Right lobe of liver (tissue), 6 donors: Measurements from ENCODE around the gene ZNF444. TPM values are rescaled to one million over a fixed set of nuclear protein-coding genes. Genes with fewer than 3 reads are reported as not detected.

ENCODE experiments used
- ATAC-seq, 4 donors: fragments of 200-7000 bp; cut with Tn5 transposase; one replicate each; pipeline ENCODE4 v1.9.1; 2020; ENCODE audit warnings: mild to moderate bottlenecking in 4 of 4, moderate library complexity in 4 of 4
- DNase-seq, 3 donors: peaks; one replicate each; pipeline ENCODE4 v3.0.0-alpha.2; 2020
- H3K27ac ChIP-seq, 3 donors: fragments of 200-600 bp; one replicate each; pipeline ENCODE4 v1.8.0; 2022
- H3K27me3 ChIP-seq, 2 donors: fragments of 200-600 bp; one replicate each; pipeline ENCODE4 v1.8.0; 2022
- H3K36me3 ChIP-seq, 4 donors: fragments of 200-600 bp; sonication (generic) in 1 of 4; one replicate each; pipeline versions ENCODE4 v1.5.1 to v1.8.0; 2017 to 2022; ENCODE audit warnings: control low read depth in 1 of 4
- H3K4me1 ChIP-seq, 4 donors: fragments of 200-600 bp; sonication (generic) in 1 of 4; one replicate each; pipeline versions ENCODE4 v1.5.1 to v1.8.0; 2017 to 2022; ENCODE audit warnings: control low read depth in 1 of 4
- H3K4me3 ChIP-seq, 3 donors: fragments of 200-600 bp; one replicate each; pipeline ENCODE4 v1.8.0; 2022
- H3K9me3 ChIP-seq, 4 donors: fragments of 200-600 bp; sonication (generic) in 1 of 4; one replicate each; pipeline versions ENCODE4 v1.5.1 to v1.8.0; 2017 to 2022; ENCODE audit warnings: control low read depth in 1 of 4
- POLR2A ChIP-seq: fragments of 450-650 bp; IDR thresholded peaks from one replicate; pipeline ENCODE4 v1.6.1; 2017; ENCODE audit warnings: antibody characterized with exemption, mild to moderate bottlenecking
- WGBS: methylation state at CpG from one replicate; pipeline ENCODE4 v1.1.6; 2018; ENCODE audit warnings: low coverage, low lambda C conversion rate; ENCODE audit not compliant: insufficient coverage; ENCODE audit errors: missing lambda C conversion rate; 5-methylcytosine and 5-hydroxymethylcytosine counted together
- intact Hi-C, 2 donors: fragments of 100-400 bp; cut with DNase I; formaldehyde crosslinking; loops; one replicate each; pipeline versions ENCODE4 v1.11.2 to v1.14.1; 2022
- total RNA-seq, 6 experiments: library from RNA; depleted of rRNA in 2 of 6; stranded (reverse); fragments of >200 nt in 2 of 6; fragmentation: NEBNext Ultra II Directional in 3 of 6; extraction: Animal tissue kit (Norgen Biotek cat#: 25700) in 3 of 6; gene quantifications; one replicate each; pipeline versions ENCODE4 v1.1.0 to v1.2.4, GENCODE V29; 2016 to 2023
- TF ChIP-seq, protein P1 (sequence below), 4 donors: fragments of 200-600 bp in 3 of 4; fragments of 450-650 bp in 1 of 4; IDR thresholded peaks; one replicate each; pipeline versions ENCODE4 v1.5.1 to v1.8.0; 2016 to 2022; ENCODE audit warnings: antibody characterized with exemption in 4 of 4, mild to moderate bottlenecking in 2 of 4
- donor health status: DM: no; HTN: yes; CAD: no.
- donor health status: DM: no; HTN: no; CAD: no.
- donor health status: DM: no; HTN: no; CAD: no.
- donor health status: DM: no; HTN: yes; CAD: no.
- donor health status: DM: no; HTN: yes; CAD: no.

The ZNF444 gene
- total RNA-seq, 6 experiments from 2014 or later: 23.2 to 38.4 (median 30.8) TPM

DNA sequence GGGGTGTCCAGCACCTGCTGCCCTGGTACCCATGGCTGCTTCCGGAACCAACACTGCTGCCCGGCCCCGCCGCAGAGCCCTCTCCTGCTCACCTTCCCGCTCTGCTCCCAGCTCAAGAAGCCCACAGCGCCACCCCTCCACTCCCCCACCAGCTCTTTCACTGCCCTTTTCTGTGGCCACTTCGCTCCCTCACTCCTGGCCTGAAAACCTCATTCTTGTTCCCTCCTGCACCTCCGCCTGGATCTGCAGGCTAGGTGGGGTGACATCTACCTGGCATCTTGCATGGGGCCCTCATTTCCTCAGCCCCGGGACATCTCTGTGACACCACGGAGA, 26.3 kb upstream of the ZNF444 start:
- H3K9me3 ChIP-seq: no peaks in the 10 kb centered on the region
- H3K4me1 ChIP-seq: peaks cover 0 to 75% (median 45%) of the 10 kb centered on the region in 4 donors
- DNase-seq (no peak), ATAC-seq (no peak)
- intact Hi-C loops: no loop called here
- TF ChIP-seq, protein P1, sequence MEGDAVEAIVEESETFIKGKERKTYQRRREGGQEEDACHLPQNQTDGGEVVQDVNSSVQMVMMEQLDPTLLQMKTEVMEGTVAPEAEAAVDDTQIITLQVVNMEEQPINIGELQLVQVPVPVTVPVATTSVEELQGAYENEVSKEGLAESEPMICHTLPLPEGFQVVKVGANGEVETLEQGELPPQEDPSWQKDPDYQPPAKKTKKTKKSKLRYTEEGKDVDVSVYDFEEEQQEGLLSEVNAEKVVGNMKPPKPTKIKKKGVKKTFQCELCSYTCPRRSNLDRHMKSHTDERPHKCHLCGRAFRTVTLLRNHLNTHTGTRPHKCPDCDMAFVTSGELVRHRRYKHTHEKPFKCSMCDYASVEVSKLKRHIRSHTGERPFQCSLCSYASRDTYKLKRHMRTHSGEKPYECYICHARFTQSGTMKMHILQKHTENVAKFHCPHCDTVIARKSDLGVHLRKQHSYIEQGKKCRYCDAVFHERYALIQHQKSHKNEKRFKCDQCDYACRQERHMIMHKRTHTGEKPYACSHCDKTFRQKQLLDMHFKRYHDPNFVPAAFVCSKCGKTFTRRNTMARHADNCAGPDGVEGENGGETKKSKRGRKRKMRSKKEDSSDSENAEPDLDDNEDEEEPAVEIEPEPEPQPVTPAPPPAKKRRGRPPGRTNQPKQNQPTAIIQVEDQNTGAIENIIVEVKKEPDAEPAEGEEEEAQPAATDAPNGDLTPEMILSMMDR (IDR thresholded peaks at IDR 0.05): no peak
- no peak for TF ChIP-seq POLR2A
- no peaks in the 10 kb centered on the region for H3K36me3 ChIP-seq
- no peak overlapping the region for H3K4me3 ChIP-seq
- no peaks in the 10 kb centered on the region for H3K27me3 ChIP-seq
- WGBS: 79% methylated on average over 10 of the region's 10 CpGs
- H3K27ac ChIP-seq: no peak overlapping the region

DNA sequence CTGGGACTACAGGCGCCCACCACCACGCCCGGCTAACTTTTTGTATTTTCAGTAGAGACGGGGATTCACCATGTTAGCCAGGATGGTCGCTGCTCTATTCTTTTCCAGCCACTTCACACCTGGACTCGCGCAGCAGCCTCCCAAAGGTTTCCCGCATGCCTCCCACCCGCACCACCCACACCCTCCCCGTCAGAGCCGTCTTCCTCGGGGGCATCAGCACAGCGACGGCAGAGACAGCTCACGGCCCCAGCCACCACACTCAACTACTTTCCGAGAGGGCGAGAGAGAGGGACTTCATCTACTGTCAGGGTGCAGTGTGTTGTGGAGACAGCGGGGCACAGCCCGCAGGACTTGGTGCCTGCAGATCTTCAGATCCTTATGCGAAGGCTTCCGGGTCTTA, 25.6 kb upstream of the ZNF444 start:
- TF ChIP-seq, protein P1 (IDR thresholded peaks at IDR 0.05): no peak
- TF ChIP-seq POLR2A: no peak
- peaks cover 0 to 73% (median 42%) of the 10 kb centered on the region in 4 donors for H3K4me1 ChIP-seq
- H3K36me3 ChIP-seq: no peaks in the 10 kb centered on the region
- intact Hi-C loops: no loop called here
- 91% methylated on average over 13 of the region's 21 CpGs for WGBS
- no peaks in the 10 kb centered on the region for H3K27me3 ChIP-seq
- no peak overlapping the region for H3K27ac ChIP-seq
- DNase-seq (no peak), ATAC-seq (no peak)
- H3K4me3 ChIP-seq: no peak overlapping the region
- H3K9me3 ChIP-seq: no peaks in the 10 kb centered on the region

DNA sequence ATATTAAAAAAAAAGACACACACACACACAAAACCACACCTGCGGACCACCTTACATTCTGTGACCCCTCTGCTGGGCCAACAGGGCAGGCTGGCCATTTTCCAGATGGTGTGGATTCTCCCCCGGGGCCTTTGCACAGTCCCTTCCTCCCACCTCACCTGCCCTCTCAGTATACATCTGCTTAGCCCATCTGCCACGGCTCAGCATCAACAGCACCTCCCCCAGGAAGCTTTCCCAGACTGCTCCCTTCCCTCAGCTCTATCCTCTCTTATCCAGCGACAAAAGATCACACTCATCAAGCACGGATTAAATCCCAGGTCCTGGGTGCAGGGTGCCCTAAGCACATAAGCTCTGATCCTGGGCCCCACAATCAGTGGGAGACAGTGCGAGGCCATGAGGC, 24.5 kb upstream of the ZNF444 start:
- WGBS: 28% methylated on average over 2 of the region's 6 CpGs
- peaks cover 0 to 62% (median 36%) of the 10 kb centered on the region in 4 donors for H3K4me1 ChIP-seq
- TF ChIP-seq, protein P1 (IDR thresholded peaks at IDR 0.05): no peak
- no peak for TF ChIP-seq POLR2A
- intact Hi-C loops: no loop called here
- no peak overlapping the region for H3K4me3 ChIP-seq
- ATAC-seq: no peak
- H3K9me3 ChIP-seq: no peaks in the 10 kb centered on the region
- H3K27ac ChIP-seq: no peak overlapping the region
- DNase-seq: no peak
- H3K36me3 ChIP-seq: no peaks in the 10 kb centered on the region
- no peaks in the 10 kb centered on the region for H3K27me3 ChIP-seq

DNA sequence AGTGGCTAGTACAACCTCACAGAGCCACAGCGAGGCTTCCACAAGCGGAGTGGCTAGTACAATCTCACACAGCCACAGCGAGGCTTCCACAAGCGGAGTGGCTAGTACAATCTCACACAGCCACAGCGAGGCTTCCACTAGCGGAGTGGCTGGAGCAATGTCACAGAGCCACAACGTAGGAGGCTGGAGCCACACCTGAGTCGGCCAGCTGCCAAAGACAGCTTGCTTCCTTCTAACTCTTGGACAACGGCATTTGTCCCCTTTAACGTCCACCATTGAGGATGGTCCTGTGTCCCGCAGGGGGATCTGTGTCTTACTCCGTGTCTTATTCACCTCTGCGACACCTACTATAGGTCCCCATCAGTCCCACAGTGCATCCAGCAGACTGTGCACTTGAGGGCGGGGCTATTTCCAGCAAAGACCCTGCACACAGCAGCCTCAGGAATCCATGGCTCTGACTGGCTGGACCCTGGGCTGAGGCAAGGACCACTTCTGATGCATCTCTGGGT, 23.7 kb upstream of the ZNF444 start:
- WGBS: 70% methylated on average over 4 of the region's 14 CpGs
- H3K36me3 ChIP-seq: no peaks in the 10 kb centered on the region
- H3K9me3 ChIP-seq: no peaks in the 10 kb centered on the region
- no peak overlapping the region for H3K4me3 ChIP-seq
- ATAC-seq (no peak), DNase-seq (peak in 1 of 3 donors; percentile 38)
- H3K27me3 ChIP-seq: no peaks in the 10 kb centered on the region
- H3K27ac ChIP-seq: no peak overlapping the region
- intact Hi-C loops: no loop called here
- TF ChIP-seq, protein P1 (IDR thresholded peaks at IDR 0.05): no peak
- no peak for TF ChIP-seq POLR2A
- peaks cover 0 to 54% (median 30%) of the 10 kb centered on the region in 4 donors for H3K4me1 ChIP-seq

DNA sequence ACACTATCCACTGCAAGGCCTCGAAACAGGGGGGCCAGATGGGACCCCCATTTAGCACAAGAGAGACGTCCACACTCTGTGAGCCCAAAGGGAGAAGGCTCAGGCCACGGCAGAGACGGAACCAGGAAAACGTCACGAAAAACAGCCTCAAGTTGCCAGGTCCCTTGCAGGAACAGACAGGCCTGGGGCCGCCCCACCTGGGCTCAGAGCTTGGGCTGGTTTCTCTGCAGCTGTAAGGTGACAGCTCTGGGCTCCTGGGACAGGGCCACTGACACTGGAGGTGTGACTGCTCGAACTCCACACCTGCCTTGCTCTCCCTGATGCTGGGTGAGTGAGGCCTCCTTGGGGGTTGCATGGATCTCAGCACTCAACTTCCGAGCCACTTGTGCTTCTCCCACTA, 23.2 kb upstream of the ZNF444 start:
- Histone ChIP-seq H3K4me1 (peaks cover 0 to 49% (median 28%) of the 10 kb centered on the region in 4 donors), H3K9me3 (no peaks in the 10 kb centered on the region), H3K27ac (no peak overlapping the region), H3K36me3 (no peaks in the 10 kb centered on the region), H3K27me3 (no peaks in the 10 kb centered on the region), H3K4me3 (no peak overlapping the region)
- no peak for DNase-seq
- no peak for ATAC-seq
- intact Hi-C loops: no loop called here
- TF ChIP-seq POLR2A: no peak
- TF ChIP-seq, protein P1 (IDR thresholded peaks at IDR 0.05): no peak
- no CpG with 5 or more reads among the region's 9 CpGs for WGBS
